Fibroblast of skin of back (primary cell): ENCODE results near the gene BMAL1. TPM values are rescaled to one million over a fixed set of nuclear protein-coding genes. Genes with fewer than 3 reads are reported as not detected.
"Not testable (repeated sequence)": the region's sequence is repeated elsewhere in the genome, so short reads cannot be mapped to it uniquely, and the experiment has no call there.

ENCODE experiments used
- DNase-seq: peaks from one replicate; pipeline ENCODE4 v3.0.0-alpha.2; 2013
- polyA plus RNA-seq, 2 experiments: library from polyadenylated mRNA; unstranded; fragments of 120-200 nt; gene quantifications; one replicate each; pipeline ENCODE4 v1.2.1, GENCODE V29; 2013; ENCODE audit not compliant: insufficient read length in 2 of 2

BMAL1 gene
- 9.4 TPM for polyA plus RNA-seq (2013, experiment 1 of 2; ENCODE audit: insufficient read length)
- 8.5 TPM for polyA plus RNA-seq (2013, experiment 2 of 2; ENCODE audit: insufficient read length)

- DNase-seq: no peak
These were observed at the start of gene BMAL1 for GRCh38 chr11:13277768-13278608. BMAL1 (plus strand) TSS chr11:13277790; CDS start chr11:13354309, 76,519 bp downstream.

- DNase-seq: no peak
These were observed 49.0 kb upstream of the BMAL1 start for GRCh38 chr11:13228572-13228971.

GRCh38 chr11:13229136-13229535 lies 48.5 kb upstream of the BMAL1 start:
- no peak for DNase-seq

- DNase-seq: no peak
These were observed 47.8 kb upstream of the BMAL1 start for GRCh38 chr11:13229711-13230318.

GRCh38 chr11:13233173-13233745 lies 44.3 kb upstream of the BMAL1 start:
- DNase-seq: no peak

GRCh38 chr11:13235895-13236294 lies 41.7 kb upstream of the BMAL1 start:
- DNase-seq: no peak

GRCh38 chr11:13236626-13237025 lies 41.0 kb upstream of the BMAL1 start:
- no peak for DNase-seq

- no peak for DNase-seq
These were observed 39.8 kb upstream of the BMAL1 start for GRCh38 chr11:13237761-13238160.

GRCh38 chr11:13238879-13239514 lies 38.6 kb upstream of the BMAL1 start:
- DNase-seq: peak; percentile 53

- DNase-seq: no peak
These were observed 35.0 kb upstream of the BMAL1 start for GRCh38 chr11:13242564-13242963.

- no peak for DNase-seq
These were observed 29.8 kb upstream of the BMAL1 start for GRCh38 chr11:13247606-13248296.

- no peak for DNase-seq
These were observed 28.4 kb upstream of the BMAL1 start for GRCh38 chr11:13249177-13249576.

GRCh38 chr11:13249992-13250391 lies 27.6 kb upstream of the BMAL1 start:
- DNase-seq: peak; percentile 52

- DNase-seq: no peak
These were observed 25.6 kb upstream of the BMAL1 start for GRCh38 chr11:13251966-13252365.

- DNase-seq: no peak
These were observed 25.2 kb upstream of the BMAL1 start for GRCh38 chr11:13252438-13252837.

- DNase-seq: peak; percentile 59
These were observed 21.4 kb upstream of the BMAL1 start for GRCh38 chr11:13256216-13256615.

- DNase-seq: not testable (repeated sequence)
These were observed 19.5 kb upstream of the BMAL1 start for GRCh38 chr11:13258061-13258460.

- DNase-seq: no peak
These were observed 18.7 kb upstream of the BMAL1 start for GRCh38 chr11:13258855-13259254.

- no peak for DNase-seq
These were observed 18.2 kb upstream of the BMAL1 start for GRCh38 chr11:13259374-13259773.

GRCh38 chr11:13260201-13260962 lies 17.2 kb upstream of the BMAL1 start:
- DNase-seq: no peak

GRCh38 chr11:13260963-13261588 lies 16.5 kb upstream of the BMAL1 start:
- DNase-seq: peak; percentile 65
